ENCODE results near the gene BRCA1. TPM values are rescaled to one million over a fixed set of nuclear protein-coding genes. Genes with fewer than 3 reads are reported as not detected.
A peak's percentile ranks its signal among the peaks of the same experiment; 100 is the strongest.

Gene BRCA1
- total RNA-seq, 1 donor from 2014 or later = 6.0 TPM

- peaks cover 1% of the 10 kb centered on the region for H3K36me3 Mint-ChIP-seq (ENCODE audit: low read depth, unreplicated experiment)
- H3K27ac Mint-ChIP-seq (ENCODE audit: unreplicated experiment) = peak overlapping the region; percentile 34
- Histone ChIP-seq H4K20me1 (ENCODE audit: insufficient read depth, low read length) (no peaks in the 10 kb centered on the region), H3K36me3 (ENCODE audit: insufficient read depth, low read length) (peaks cover 3% of the 10 kb centered on the region), H3K4me3 (ENCODE audit: insufficient read depth, low read depth, low read length) (no peak overlapping the region), H3K27me3 (ENCODE audit: insufficient read depth, low read length) (no peaks in the 10 kb centered on the region), H3K27ac (ENCODE audit: low read depth, low read length) (peak overlapping the region; percentile 37), H3K4me1 (ENCODE audit: insufficient read depth, low read length) (no peaks in the 10 kb centered on the region), H3K9me3 (ENCODE audit: insufficient read depth, low read depth, low read length) (no peaks in the 10 kb centered on the region), H3K9ac (ENCODE audit: low read length) (peak overlapping the region; percentile 6), H2AFZ (ENCODE audit: low read depth, low read length) (no peak overlapping the region), H3K79me2 (ENCODE audit: insufficient read depth, low read length) (no peaks in the 10 kb centered on the region), H3K4me2 (ENCODE audit: low read length) (peak overlapping the region; percentile 47)
- TF ChIP-seq, protein P1, sequence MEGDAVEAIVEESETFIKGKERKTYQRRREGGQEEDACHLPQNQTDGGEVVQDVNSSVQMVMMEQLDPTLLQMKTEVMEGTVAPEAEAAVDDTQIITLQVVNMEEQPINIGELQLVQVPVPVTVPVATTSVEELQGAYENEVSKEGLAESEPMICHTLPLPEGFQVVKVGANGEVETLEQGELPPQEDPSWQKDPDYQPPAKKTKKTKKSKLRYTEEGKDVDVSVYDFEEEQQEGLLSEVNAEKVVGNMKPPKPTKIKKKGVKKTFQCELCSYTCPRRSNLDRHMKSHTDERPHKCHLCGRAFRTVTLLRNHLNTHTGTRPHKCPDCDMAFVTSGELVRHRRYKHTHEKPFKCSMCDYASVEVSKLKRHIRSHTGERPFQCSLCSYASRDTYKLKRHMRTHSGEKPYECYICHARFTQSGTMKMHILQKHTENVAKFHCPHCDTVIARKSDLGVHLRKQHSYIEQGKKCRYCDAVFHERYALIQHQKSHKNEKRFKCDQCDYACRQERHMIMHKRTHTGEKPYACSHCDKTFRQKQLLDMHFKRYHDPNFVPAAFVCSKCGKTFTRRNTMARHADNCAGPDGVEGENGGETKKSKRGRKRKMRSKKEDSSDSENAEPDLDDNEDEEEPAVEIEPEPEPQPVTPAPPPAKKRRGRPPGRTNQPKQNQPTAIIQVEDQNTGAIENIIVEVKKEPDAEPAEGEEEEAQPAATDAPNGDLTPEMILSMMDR (IDR thresholded peaks at IDR 0.05; ENCODE audit: insufficient read depth, low read depth, low read length) = no peak
- TF ChIP-seq EZH2 (IDR thresholded peaks at IDR 0.05; ENCODE audit: insufficient read depth, low read length) = no peak
- DNase-seq (ENCODE audit: low read depth) (peak; percentile 63), FAIRE-seq (peak; percentile 52)
- H3K4me3 Mint-ChIP-seq (ENCODE audit: unreplicated experiment) = no peak overlapping the region
- no peaks in the 10 kb centered on the region for H3K27me3 Mint-ChIP-seq (ENCODE audit: low read depth, unreplicated experiment)
- no peaks in the 10 kb centered on the region for H3K9me3 Mint-ChIP-seq (ENCODE audit: unreplicated experiment)
- H3K4me1 Mint-ChIP-seq (ENCODE audit: low read depth, unreplicated experiment) = peaks cover 23% of the 10 kb centered on the region
Observed at GRCh38 chr17:43094129-43094835, 30.9 kb downstream of the BRCA1 start.

DNA sequence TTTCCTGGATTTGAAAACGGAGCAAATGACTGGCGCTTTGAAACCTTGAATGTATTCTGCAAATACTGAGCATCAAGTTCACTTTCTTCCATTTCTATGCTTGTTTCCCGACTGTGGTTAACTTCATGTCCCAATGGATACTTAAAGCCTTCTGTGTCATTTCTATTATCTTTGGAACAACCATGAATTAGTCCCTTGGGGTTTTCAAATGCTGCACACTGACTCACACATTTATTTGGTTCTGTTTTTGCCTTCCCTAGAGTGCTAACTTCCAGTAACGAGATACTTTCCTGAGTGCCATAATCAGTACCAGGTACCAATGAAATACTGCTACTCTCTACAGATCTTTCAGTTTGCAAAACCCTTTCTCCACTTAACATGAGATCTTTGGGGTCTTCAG is 32.3 kb downstream of the BRCA1 start:
- Mint-ChIP-seq H3K4me1 (ENCODE audit: low read depth, unreplicated experiment) (peaks cover 23% of the 10 kb centered on the region), H3K27me3 (ENCODE audit: low read depth, unreplicated experiment) (no peaks in the 10 kb centered on the region), H3K4me3 (ENCODE audit: unreplicated experiment) (no peak overlapping the region), H3K9me3 (ENCODE audit: unreplicated experiment) (no peaks in the 10 kb centered on the region), H3K36me3 (ENCODE audit: low read depth, unreplicated experiment) (peaks cover 1% of the 10 kb centered on the region), H3K27ac (ENCODE audit: unreplicated experiment) (no peak overlapping the region)
- Histone ChIP-seq H3K4me3 (ENCODE audit: insufficient read depth, low read depth, low read length) (no peak overlapping the region), H3K9ac (ENCODE audit: low read length) (no peak overlapping the region), H3K36me3 (ENCODE audit: insufficient read depth, low read length) (peaks cover 3% of the 10 kb centered on the region), H3K27ac (ENCODE audit: low read depth, low read length) (no peak overlapping the region), H3K27me3 (ENCODE audit: insufficient read depth, low read length) (no peaks in the 10 kb centered on the region), H3K4me1 (ENCODE audit: insufficient read depth, low read length) (no peaks in the 10 kb centered on the region), H3K9me3 (ENCODE audit: insufficient read depth, low read depth, low read length) (no peaks in the 10 kb centered on the region), H3K4me2 (ENCODE audit: low read length) (no peak overlapping the region), H4K20me1 (ENCODE audit: insufficient read depth, low read length) (no peaks in the 10 kb centered on the region), H3K79me2 (ENCODE audit: insufficient read depth, low read length) (no peaks in the 10 kb centered on the region), H2AFZ (ENCODE audit: low read depth, low read length) (no peak overlapping the region)
- DNase-seq (ENCODE audit: low read depth) (peak; percentile 42), FAIRE-seq (peak; percentile 41)
- no peak for TF ChIP-seq EZH2 (IDR thresholded peaks at IDR 0.05; ENCODE audit: insufficient read depth, low read length)
- TF ChIP-seq, protein P1 (IDR thresholded peaks at IDR 0.05; ENCODE audit: insufficient read depth, low read depth, low read length) = no peak

GRCh38 chr17:43090022-43090421 is 35.1 kb downstream of the BRCA1 start:
- Histone ChIP-seq H3K79me2 (ENCODE audit: insufficient read depth, low read length) (no peaks in the 10 kb centered on the region), H3K9ac (ENCODE audit: low read length) (no peak overlapping the region), H2AFZ (ENCODE audit: low read depth, low read length) (no peak overlapping the region), H4K20me1 (ENCODE audit: insufficient read depth, low read length) (no peaks in the 10 kb centered on the region), H3K27ac (ENCODE audit: low read depth, low read length) (no peak overlapping the region), H3K4me3 (ENCODE audit: insufficient read depth, low read depth, low read length) (no peak overlapping the region), H3K36me3 (ENCODE audit: insufficient read depth, low read length) (peaks cover 3% of the 10 kb centered on the region), H3K4me2 (ENCODE audit: low read length) (no peak overlapping the region), H3K9me3 (ENCODE audit: insufficient read depth, low read depth, low read length) (no peaks in the 10 kb centered on the region), H3K4me1 (ENCODE audit: insufficient read depth, low read length) (no peaks in the 10 kb centered on the region), H3K27me3 (ENCODE audit: insufficient read depth, low read length) (no peaks in the 10 kb centered on the region)
- TF ChIP-seq, protein P1 (IDR thresholded peaks at IDR 0.05; ENCODE audit: insufficient read depth, low read depth, low read length) = no peak
- no peak for TF ChIP-seq EZH2 (IDR thresholded peaks at IDR 0.05; ENCODE audit: insufficient read depth, low read length)
- H3K27ac Mint-ChIP-seq (ENCODE audit: unreplicated experiment) = no peak overlapping the region
- no peak for FAIRE-seq
- H3K27me3 Mint-ChIP-seq (ENCODE audit: low read depth, unreplicated experiment) = no peaks in the 10 kb centered on the region
- H3K4me3 Mint-ChIP-seq (ENCODE audit: unreplicated experiment) = no peak overlapping the region
- DNase-seq (ENCODE audit: low read depth) = no peak
- H3K36me3 Mint-ChIP-seq (ENCODE audit: low read depth, unreplicated experiment) = no peaks in the 10 kb centered on the region
- no peaks in the 10 kb centered on the region for H3K9me3 Mint-ChIP-seq (ENCODE audit: unreplicated experiment)
- peaks cover 26% of the 10 kb centered on the region for H3K4me1 Mint-ChIP-seq (ENCODE audit: low read depth, unreplicated experiment)

All from astrocyte (in vitro differentiated cells and primary cell).